HG03139 (cell line): ENCODE measurements around the gene IGFBP5.

Experiments used
- ATAC-seq: cut with Tn5 transposase; IDR thresholded peaks from one replicate; pipeline ENCODE4 v1.9.1; 2021; ENCODE audit not compliant: unreplicated experiment

IGFBP5 gene

DNA sequence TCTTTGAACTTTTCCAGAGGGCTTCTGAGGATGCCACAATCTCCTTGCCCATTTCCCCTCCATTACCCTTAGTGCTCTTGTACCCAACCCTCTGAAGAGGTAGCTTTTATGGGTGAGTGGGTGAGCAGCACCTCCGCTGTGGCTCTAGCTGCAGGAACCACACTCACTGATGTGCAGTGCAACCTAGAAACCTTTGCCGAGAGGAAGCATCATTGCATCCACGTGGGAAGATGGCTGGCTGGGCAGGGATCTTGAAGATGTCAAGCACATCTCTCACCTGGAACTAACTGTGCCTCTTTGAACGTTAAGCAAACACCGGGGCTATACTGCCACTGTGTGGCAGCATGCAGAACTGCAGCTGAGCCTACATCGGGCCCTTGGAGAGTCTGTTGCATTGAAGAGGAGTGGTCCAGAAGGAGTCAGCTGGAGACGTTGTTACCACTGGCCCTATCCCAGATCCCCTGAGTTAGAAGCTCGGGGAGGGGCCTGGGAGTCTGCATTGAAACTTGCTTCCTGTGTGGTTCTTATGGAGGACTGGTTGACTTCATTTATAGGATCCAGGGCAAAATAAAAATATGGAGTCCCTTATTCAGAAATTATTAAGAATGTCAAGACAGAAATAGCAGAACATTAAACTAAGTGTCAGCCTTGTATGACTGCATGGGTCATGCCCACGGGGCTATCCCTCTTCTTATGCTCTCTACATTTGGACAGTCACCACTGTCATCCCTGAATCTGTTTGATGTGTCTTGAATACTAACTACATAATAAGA lies 28.7 kb downstream of the IGFBP5 start:
- ATAC-seq = peak; percentile 58

DNA sequence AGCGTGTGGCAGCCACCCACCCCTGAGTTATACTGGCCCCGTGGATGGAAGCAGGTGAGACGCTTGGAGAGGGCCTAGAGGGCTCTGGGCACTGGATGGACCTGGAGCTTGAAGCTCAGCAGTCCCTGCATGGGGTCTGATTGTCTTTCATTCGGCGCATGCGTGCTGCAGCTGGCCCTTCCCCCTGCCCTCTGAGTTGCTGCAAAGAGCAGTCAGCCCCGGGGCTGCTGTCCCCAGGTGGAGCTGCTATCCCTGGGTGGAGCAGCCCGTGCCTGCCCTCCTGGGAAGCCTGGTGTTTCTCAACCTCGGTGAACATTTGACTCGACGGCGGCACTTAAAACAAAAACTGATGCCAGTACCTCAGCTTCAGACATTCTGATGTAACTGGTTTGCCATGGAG lies 29.6 kb downstream of the IGFBP5 start:
- ATAC-seq = no peak

DNA sequence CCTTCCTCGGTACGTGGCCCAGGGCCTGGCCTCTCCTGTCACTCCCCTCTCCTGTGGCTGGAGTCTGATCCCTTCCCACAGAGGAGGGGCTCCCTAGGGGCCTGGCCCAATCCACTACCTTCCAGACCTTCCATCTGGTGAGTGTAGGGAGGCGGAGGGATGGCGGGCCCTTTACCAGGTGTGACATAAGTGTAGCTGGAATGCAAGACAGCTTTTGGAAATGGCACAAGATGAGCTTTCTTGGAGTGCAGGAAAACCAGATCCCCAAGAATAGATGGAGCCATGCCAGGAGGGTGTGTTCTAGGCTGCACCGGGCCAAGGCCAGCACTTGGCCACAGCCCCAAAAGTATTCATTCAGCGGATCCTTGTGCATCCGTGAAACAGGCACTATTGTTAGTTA lies 30.1 kb downstream of the IGFBP5 start:
- ATAC-seq = no peak

DNA sequence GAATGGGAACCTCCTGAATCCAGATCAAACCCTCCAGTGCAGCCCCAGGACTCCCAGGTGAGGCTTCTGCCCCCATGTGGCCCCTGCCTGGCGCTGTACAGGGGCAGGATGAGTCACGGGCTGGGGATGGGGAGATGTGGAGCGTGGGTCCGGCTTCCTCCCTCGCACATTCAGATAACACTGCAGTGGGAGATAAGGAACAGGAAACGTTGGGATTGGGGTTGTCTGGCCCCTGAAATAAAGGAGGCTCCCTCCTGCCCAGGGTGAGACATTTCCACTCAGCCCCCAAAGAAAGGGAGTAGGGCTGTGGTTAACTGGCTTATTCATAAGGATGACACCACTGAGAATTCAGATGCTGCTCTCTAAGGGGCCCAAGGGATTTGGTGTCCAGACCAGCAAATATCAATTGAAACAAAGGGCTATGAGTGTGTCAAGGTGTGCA lies 30.7 kb downstream of the IGFBP5 start:
- ATAC-seq = no peak

DNA sequence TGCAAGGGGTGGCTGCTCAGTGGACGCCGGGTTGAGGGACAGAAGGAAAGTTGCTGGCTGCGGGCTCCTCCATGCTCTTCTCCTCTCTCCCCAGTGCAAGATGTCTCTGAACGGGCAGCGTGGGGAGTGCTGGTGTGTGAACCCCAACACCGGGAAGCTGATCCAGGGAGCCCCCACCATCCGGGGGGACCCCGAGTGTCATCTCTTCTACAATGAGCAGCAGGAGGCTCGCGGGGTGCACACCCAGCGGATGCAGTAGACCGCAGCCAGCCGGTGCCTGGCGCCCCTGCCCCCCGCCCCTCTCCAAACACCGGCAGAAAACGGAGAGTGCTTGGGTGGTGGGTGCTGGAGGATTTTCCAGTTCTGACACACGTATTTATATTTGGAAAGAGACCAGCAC lies 31.5 kb downstream of the IGFBP5 start:
- no peak for ATAC-seq

DNA sequence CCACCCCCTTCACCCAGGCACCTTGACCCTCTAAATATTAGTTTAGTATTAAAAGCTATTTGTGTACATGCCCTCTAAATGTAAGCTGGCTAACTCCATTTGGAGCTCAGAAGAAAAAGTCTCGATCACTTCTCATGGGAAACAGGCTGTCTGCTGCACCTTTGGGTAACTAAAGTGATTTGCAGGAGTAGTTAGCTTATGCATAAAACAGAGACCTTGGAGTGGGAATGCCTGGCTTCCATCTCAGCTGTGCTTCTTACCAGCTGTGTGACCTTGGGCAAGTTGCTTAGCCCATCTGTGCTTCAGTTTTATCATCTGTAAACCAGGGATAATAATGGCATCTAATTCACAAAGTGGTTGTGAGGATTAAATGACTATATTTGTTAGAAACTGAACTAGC lies 32.2 kb downstream of the IGFBP5 start:
- no peak for ATAC-seq

DNA sequence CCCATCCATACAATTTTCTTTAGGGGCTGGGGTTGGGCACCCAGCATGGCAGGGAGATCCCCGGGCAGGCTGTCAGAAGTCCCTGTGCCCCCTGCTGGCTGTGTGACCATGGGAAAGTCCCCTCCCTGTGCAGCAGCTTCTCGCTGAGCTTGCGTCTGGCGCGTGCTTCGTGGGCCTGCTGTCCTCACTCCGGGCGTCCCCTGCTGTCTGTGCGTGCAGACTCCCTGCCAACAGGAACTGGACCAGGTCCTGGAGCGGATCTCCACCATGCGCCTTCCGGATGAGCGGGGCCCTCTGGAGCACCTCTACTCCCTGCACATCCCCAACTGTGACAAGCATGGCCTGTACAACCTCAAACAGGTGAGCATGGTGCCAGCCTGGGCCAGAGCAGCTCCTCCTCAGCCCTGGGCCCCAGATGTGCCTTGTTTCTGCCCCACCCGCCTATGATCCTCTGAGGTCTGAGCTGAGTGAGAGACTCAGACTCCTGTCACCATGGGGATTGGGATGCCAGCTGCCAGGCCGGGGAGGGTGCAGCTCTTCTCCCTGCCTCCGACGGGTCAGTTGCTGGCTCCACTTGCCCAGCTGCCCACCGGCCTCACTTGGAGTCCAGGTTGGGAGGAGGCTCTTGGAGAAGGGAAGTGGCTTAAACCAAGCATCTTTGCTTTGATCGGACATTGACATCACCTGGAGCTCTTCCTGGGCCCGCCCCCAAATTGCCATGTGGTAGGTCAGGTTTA lies 33.5 kb downstream of the IGFBP5 start:
- ATAC-seq = no peak

DNA sequence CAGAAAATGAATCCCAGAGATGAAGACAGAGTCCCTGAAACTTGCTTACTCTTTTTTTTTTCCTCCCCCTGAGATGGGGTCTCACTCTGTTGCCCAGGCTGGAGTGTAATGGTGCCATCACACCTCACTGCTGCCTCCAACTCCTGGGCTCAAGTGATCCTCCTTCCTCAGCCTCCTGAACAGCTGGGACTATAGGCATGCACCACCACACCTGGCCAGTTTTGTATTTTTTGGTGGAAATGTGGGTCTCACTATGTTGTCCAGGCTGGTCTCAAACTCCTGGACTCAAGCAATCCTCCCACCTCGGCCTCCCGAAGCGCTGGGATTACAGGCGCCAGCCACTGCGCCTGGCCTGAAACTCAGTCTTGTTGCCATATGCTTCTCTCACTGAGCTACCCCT lies 34.3 kb downstream of the IGFBP5 start:
- ATAC-seq = no peak

DNA sequence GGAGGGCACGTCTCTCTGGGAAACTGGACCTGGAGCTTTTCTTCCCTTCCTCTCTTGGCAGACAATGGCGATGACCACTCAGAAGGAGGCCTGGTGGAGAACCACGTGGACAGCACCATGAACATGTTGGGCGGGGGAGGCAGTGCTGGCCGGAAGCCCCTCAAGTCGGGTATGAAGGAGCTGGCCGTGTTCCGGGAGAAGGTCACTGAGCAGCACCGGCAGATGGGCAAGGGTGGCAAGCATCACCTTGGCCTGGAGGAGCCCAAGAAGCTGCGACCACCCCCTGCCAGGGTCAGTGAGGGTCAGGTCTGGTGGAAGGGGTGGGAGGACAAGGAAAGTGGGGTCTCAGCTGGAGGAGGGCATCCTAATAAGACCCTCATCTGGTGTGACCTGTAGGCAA lies 34.9 kb downstream of the IGFBP5 start:
- ATAC-seq = no peak

DNA sequence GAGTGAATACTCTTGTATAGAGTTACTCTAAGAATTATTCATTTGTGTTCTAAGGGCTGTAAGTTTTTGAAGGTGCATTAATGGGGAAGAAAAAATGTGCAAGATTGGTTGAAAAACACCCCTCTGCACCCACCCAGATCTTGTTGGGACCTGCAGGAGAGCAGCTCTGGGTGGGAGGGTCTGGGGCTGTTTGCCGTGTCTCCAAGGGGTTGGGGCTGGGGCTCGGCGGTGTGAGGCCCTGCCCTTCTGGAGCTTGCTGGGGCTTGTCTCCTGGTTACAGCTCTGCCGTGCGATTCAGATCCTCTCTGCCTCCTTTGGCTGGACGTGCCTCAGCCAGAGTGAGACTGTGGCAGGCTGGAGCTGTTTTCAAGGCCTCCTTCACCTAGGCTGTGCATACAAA lies 36.1 kb downstream of the IGFBP5 start:
- no peak for ATAC-seq

DNA sequence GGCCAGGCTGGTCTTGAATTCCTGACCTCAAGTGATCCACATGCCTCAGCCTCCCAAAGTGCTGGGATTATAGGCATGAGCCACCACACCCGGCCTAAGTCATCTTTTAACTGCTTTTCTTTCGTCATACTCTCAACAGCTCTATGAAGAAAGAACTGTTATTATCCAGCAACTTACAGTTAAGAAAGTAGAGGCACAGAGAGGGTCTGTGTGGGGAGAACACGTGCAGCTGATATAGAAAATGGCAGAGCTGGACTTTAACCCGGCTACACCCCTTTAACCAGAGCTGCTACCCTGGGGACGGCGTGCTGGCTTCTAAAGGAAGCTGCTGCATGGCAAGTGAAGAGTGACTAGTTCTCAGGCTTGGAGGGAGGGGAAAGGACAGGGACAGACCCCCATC lies 36.6 kb downstream of the IGFBP5 start:
- ATAC-seq = no peak

DNA sequence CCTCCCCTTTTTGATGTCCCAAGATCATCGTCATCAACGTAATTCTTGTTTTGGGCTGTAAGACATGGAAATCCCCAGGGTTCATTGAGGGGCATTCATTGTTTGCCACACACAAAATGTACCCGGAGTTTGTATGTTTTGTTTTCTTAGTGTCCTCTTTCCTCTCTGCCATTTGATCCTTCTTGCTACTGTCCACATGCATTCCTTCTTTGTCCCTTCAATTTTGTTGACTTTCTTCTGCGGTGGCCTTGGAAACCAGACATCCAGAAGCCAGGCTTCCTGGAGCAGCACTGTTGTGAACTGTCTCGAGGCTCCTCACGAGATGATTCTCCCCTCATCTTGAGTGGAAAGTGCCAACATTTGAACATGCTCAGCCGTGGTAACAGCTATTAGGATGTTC lies 37.4 kb downstream of the IGFBP5 start:
- ATAC-seq = no peak

DNA sequence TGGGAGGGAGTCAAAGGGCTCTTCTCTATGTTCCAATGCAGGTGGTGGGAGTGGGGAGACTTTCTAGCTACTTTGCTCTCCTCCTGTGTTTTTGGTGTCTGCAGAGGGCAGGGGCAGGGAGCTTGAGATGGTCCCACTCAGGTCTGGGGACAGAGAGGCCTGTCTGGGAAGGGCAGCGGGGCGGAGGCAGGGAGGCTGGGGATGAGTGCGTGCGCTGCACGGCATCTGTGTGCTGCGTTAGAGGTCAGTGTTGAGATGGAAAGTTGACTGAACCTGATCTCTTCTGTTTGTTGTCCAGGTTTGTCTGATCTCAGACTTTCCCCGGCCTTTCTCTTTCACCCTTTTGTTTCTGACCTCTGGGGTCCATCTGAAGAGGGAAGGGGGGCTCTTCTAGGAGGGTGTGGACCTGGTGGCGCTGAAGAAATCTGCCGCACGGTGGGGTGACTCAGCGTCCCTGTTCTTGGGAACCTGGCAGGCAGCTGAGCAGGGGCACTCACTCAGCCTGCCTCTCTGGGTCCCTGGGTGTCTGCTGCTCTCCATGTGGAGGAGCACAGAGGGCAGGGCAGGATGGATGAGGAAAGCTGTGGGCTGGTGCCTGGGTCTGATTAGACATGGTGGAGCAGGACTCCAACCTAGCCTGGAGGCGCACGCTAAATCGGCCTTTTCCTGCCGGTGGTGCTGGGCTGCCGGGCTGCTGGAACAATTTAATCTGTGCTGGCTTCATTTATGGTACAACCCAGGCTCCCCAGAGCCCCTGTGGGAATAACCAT lies 38.1 kb downstream of the IGFBP5 start:
- ATAC-seq = no peak

DNA sequence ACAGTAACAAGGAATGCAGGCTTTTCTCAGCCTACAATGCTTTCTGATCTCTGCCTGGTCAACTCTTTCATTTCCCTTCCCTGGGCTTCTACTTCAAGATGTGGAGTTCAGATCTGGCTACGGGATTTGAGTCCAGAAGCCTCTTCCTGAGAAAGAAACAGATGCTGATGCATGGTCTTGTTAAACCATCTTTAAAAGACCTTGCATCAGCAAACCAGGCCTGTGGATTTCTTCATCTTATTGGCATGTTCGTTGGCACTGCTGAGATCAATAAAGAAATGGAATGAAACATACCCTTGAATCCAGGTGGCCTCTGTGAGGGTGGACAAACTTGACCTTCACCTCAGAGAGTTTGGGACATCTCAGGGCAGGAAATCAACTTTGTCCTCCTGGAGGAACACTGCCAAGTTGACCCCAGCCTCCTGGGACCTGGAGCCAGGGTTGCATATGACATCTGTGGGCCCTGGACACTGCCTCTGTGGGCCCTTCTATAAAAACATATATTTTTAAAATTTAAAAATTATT lies 40.8 kb downstream of the IGFBP5 start:
- no peak for ATAC-seq

DNA sequence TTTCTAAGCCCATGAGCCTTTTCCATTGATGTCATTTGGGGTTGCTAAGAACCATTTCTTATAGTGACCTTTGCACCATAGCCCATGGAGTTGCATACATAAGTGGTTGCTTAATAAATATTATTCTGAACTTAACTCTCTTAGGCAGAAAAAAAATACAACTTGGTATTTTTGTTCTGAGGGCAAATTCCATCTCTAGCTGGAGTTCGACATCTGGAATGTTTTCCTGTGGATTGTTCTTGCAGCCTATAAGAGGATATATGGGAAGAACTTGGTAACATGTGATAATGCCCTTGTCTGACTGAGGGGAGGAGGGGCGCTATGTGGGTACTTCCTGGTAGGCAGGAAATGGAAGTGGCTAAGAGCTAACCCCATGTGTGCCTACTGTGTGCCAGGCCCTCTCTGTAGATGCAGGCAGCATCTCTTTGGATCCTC lies 41.4 kb downstream of the IGFBP5 start:
- no peak for ATAC-seq

DNA sequence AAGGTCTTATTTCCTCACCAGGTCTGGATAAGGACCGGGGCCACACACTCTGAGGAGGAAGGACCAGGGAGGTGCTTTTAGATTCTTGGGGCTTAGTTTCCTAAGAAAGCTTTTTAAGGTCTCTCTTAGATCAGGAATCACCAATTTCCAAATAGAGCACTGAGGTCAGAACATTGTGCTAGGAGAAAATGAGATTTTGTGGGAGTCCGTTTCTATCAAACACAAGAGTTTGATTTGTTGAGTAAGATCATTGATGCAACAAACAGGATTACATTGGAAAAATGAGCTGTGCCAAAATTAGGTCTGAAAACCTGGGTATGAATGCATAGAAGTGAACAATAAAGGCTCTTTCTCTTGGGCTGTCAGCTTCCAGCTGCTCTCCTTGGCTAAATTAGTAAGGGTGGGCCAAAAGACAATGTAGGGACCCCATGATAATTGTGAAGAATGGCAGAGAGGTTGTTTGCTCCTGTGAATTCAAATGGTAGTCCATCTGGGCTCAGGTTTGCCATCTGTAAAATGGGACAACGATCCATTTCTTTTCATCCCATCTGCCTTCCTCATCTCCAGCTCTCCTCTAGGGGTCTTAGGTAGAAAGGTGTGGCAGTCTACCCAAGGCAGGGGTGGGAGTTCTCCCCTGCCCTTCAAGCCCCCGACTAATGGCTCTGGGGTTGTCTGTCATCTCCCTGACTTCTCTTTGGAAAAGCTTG lies 42.1 kb downstream of the IGFBP5 start:
- no peak for ATAC-seq

DNA sequence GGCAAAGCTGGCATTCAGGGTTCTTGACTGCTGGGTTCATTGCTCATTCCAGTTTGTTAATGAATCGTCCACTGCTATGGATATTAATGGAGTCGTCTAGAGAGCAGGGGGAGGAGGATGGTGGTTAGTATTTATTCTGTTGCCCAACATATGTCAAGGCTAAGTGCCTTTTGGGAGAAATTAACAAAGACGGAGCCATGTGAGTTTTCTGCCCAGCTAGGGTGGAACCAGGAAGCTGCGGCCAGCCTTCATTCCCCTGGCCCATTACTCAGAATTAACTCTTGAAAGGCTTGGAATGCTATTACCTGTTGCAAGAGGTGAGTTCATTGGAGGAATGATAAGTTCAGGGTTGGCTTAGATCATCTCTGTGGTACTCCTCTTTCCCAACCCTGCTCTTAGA lies 42.8 kb downstream of the IGFBP5 start:
- no peak for ATAC-seq

DNA sequence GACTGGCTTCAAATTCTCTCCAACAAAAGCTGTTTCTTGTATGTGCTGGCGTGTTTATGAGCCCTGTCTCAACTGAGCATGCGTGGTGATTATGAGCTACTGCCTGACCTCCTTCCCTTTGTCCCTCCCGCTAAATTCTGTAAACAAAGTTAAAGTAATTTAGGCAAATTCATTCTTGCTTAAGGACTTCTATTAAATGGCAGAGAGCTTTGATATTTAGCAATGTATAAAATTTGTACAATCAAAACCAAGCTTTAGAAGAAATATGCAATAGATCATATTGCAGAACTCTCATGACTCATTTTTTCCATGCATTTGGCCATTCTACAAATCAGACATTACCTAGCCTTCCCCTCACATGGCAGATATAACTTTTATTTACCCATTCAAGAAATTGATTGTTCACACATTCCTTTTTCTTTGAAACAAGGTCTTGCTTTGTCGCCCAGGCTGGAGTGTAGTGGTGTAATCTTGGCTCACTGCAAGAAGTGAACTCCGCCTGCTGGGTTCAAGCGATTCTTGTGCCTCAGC lies 43.9 kb downstream of the IGFBP5 start:
- ATAC-seq = no peak

DNA sequence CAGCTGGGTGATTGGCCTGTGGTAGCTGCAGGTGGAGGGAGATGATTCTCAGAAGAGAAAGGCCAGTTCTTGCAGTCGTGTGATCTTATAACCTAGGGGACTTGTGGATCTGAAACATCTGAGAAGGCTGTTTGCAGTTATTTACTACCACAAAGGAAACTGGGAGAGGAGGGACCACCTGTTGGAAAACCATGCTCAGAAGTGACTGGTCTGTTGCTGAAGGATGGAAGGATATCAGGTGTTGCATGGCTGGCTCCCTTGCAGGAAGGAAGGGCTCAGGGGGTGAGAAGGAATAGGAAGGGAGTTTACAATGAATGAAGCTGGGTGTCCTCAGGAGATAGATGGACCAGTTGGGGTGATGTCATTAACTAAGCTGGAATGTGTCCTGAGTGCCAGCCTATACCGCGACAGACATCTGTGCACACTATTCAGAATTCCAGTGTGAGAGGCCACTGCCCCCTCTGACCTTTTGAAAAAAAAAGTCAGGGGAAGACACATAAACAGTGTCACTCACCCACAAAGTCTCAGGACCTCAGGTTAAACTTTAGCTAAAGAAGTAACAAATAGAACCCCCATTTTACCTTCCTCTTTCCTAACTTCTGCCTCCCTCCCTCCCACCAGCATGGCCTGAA lies 44.6 kb downstream of the IGFBP5 start:
- ATAC-seq = no peak

DNA sequence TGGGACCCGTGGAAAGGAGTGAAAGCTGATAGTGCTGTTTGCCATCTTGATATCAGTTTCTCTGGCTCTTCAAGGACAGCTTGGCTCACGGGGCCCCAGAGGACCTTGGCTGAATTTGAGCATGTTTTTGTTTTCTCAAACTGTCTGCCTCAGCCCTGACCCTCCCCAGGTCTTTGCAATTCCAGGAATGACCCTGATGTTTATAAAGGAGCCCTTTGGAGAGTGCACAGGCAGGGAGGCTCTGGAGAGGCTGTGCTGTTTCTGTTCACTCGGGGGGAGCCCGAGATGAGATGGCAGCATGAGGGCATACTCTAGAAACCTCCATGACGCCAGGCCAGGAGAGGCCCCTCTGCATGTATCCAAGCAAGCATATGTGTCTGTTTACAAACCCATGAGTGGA lies 45.8 kb downstream of the IGFBP5 start:
- ATAC-seq = no peak
